Neural crest cell (in vitro differentiated cells): ENCODE measurements around the gene CSMD2. TPM values are rescaled to one million over a fixed set of nuclear protein-coding genes. Genes with fewer than 3 reads are reported as not detected.

ENCODE experiments used
- DNase-seq: peaks from one replicate; pipeline ENCODE4 v3.0.0; 2021; ENCODE audit warnings: low read depth, mixed read lengths, low spot score
- H3K27ac Mint-ChIP-seq: one replicate; pipeline ENCODE4 v1.8.0; 2021; ENCODE audit warnings: mild to moderate bottlenecking, mixed read lengths; ENCODE audit not compliant: unreplicated experiment
- H3K27me3 Mint-ChIP-seq: 2 replicates; pipeline ENCODE4 v1.8.0; 2021; ENCODE audit warnings: low read depth, mild to moderate bottlenecking, mixed read lengths
- H3K36me3 Mint-ChIP-seq: 2 replicates; pipeline ENCODE4 v1.8.0; 2021; ENCODE audit warnings: low read depth, mild to moderate bottlenecking, mixed read lengths
- H3K4me1 Mint-ChIP-seq: 2 replicates; pipeline ENCODE4 v1.8.0; 2021; ENCODE audit warnings: mixed read lengths
- H3K4me3 Mint-ChIP-seq: one replicate; pipeline ENCODE4 v1.8.0; 2021; ENCODE audit warnings: mild to moderate bottlenecking, mixed read lengths
- H3K9me3 Mint-ChIP-seq: 2 replicates; pipeline ENCODE4 v1.8.0; 2021; ENCODE audit warnings: mixed read lengths
- CTCF ChIP-seq: fragments of 200-600 bp; sonication (generic); conservative IDR thresholded peaks from 2 replicates; pipeline ENCODE4 v1.5.0; 2021; ENCODE audit warnings: antibody characterized with exemption, mild to moderate bottlenecking
- total RNA-seq: library from RNA; stranded (reverse); gene quantifications from 2 replicates; pipeline ENCODE4 v1.2.1, GENCODE V29; 2021

Gene CSMD2
- total RNA-seq, 1 donor from 2014 or later: 0.40 TPM

GRCh38 chr1:33927721-33928120, 237.3 kb downstream of the CSMD2 start:
- DNase-seq: no peak
- Mint-ChIP-seq H3K9me3 (peaks cover 4% of the 10 kb centered on the region), H3K4me3 (no peak overlapping the region), H3K27me3 (no peaks in the 10 kb centered on the region), H3K4me1 (peaks cover 5% of the 10 kb centered on the region), H3K27ac (no peak overlapping the region), H3K36me3 (peaks cover 3% of the 10 kb centered on the region)
- TF ChIP-seq CTCF: no peak

DNA sequence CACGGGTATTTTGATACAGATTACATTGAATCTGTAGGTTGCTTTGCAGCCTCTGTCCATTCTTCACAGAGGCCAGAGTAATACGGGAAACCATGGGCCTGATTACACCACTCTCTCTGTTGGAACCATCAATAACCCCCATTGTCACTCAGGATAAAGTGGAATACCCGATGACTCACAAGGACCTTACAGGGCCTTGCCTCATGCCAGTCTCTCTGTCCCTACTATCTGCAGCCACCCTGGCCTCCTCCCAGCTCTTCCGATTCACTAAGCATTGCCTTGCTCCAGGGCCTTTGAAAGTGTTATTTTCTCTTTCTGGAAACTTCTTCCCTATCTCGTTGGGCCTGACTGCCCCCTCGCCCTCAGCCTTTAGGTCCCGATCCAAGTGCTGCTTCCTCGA, 239.4 kb downstream of the CSMD2 start:
- Mint-ChIP-seq H3K27ac (peak overlapping the region; percentile 2), H3K4me3 (no peak overlapping the region), H3K27me3 (no peaks in the 10 kb centered on the region), H3K36me3 (peaks cover 3% of the 10 kb centered on the region), H3K4me1 (peaks cover 5% of the 10 kb centered on the region), H3K9me3 (peaks cover 4% of the 10 kb centered on the region)
- TF ChIP-seq CTCF: no peak
- DNase-seq: no peak

DNA sequence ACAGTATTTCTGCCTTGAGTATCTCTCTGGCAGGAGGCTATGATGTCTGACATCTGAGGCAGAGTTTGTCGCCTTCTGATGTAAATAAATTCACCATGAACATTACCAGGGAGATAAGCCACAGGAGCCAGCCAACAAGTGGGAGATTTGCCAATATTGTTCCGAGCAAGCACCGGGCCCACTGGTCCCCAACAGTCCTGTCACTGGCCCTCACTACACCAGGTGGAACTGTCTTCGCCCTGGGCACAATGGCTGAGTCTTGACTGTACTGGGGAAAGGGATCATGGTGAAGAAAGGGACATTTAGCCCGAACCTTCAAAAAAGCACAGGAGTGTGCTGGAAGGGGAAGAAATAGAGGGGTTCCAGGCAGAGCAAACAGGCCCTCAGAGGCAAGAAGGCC, 243.7 kb downstream of the CSMD2 start:
- Mint-ChIP-seq H3K4me1 (peaks cover 5% of the 10 kb centered on the region), H3K36me3 (peaks cover 3% of the 10 kb centered on the region), H3K4me3 (no peak overlapping the region), H3K9me3 (peaks cover 4% of the 10 kb centered on the region), H3K27me3 (no peaks in the 10 kb centered on the region), H3K27ac (no peak overlapping the region)
- TF ChIP-seq CTCF: no peak
- DNase-seq: no peak

- Mint-ChIP-seq H3K4me1 (no peaks in the 10 kb centered on the region), H3K27me3 (peaks cover 7% of the 10 kb centered on the region), H3K9me3 (no peaks in the 10 kb centered on the region), H3K27ac (no peak overlapping the region), H3K36me3 (no peaks in the 10 kb centered on the region), H3K4me3 (no peak overlapping the region)
- DNase-seq: no peak
- no peak for TF ChIP-seq CTCF
Measured at GRCh38 chr1:33918368-33918767, 246.7 kb downstream of the CSMD2 start.

DNA sequence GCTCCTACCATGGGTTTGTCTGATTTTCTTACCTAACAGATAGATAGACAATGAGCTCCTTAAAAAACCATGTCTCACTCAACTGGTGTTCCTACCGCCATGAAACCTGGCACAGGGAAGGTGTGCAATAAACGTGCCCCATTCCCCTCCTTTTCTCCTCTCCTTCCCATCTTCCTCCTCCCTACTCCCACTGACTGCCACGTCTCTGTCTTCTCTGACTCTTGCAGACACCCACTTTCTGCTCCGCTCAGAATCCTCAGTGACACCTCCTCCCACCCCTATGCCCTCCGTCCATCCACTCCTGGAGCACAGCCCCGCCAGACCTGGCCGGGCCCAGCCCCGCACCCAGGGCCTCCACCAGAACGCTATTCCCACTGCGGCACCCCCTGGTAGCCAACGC, 248.2 kb downstream of the CSMD2 start:
- no peak for DNase-seq
- H3K4me1 Mint-ChIP-seq: no peaks in the 10 kb centered on the region
- H3K4me3 Mint-ChIP-seq: no peak overlapping the region
- H3K9me3 Mint-ChIP-seq: no peaks in the 10 kb centered on the region
- no peak overlapping the region for H3K27ac Mint-ChIP-seq
- TF ChIP-seq CTCF: no peak
- peaks cover 13% of the 10 kb centered on the region for H3K27me3 Mint-ChIP-seq
- no peaks in the 10 kb centered on the region for H3K36me3 Mint-ChIP-seq

- no peaks in the 10 kb centered on the region for H3K4me1 Mint-ChIP-seq
- H3K27ac Mint-ChIP-seq: no peak overlapping the region
- H3K4me3 Mint-ChIP-seq: no peak overlapping the region
- no peaks in the 10 kb centered on the region for H3K36me3 Mint-ChIP-seq
- H3K9me3 Mint-ChIP-seq: no peaks in the 10 kb centered on the region
- H3K27me3 Mint-ChIP-seq: peaks cover 22% of the 10 kb centered on the region
- TF ChIP-seq CTCF: no peak
- DNase-seq: no peak
Measured at GRCh38 chr1:33914531-33914930, 250.5 kb downstream of the CSMD2 start.
